ENCODE measurements around the gene PTPRN2.

The PTPRN2 gene

DNA sequence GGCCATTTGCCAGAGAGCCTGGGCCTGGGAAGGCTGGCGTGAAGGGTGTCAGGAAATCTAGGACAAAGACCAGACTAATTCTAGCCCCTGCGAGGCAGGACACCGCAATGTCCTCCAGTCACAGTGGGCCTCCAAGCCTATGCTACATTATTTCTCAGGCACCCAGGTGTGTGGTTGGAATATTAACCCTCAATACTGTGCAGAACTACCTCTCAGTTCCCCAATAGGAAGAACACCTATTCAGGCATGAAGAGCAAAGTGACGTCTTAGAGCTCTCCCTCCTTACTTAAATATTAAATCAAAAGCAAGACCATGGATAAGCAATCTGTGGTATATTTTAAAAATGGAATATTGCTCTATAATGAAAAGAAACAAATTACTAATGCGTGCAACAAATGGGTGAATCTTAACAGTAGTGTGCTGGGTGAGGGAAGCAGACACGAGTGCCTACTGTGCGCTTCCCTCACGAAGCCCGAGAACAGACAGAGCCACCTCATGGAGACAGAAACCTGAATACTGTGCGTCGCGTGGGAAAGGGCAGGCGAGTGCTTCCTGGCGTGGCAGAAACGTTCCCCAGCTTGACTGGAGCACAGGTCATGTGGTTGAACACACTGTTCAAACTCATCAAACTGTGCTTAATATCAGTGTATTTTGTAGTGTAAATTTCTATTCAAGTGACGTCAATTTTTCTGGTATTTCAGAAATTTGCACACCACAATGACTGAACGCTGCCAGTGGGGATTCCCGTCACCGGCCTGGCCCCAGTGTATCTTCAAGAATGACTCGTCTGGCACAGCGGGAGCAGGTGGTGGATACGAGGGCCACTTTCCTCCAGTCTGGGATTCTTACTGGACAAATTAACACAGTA lies 15.5 kb upstream of the PTPRN2 start:
- DNase-seq (ENCODE audit: low spot score): no peak

DNA sequence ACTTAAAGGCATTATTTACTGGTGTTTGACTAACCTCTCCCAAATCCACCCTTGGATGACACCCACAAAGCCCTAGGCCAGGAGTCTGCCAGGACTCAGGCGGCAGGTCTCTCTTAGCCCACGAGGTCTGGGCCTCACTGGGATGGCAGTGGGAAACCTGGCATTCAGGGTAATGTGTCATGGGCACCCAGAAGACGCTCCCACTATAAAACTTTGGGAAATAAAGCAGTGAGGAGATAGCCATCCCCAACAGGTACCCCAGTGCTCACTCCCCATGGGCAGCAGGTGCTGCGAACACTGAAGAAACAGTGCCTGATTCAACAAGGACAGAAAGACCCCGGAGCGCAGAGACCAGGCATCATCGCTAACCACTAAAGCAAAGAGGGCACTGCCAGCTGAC lies 14.4 kb upstream of the PTPRN2 start:
- DNase-seq (ENCODE audit: low spot score): no peak

DNA sequence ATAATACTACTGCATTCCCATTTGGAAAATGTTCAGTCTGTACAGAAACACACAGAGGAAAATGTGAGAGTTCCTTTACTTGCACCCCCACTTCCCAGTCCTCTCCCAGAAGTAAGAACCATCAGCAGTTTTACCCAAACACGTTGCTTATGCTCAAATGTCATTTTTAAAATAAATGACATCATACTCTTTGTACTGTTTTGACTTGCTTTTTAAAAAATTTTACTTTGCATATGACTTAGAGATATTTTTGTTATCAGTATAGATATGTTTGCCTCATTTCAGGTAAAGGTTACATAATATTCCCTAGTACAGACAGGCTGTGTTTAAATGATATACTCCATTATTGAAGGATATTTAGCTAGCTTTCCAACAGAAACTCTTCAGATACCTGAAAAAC lies 13.5 kb upstream of the PTPRN2 start:
- no peak for DNase-seq (ENCODE audit: low spot score)

DNA sequence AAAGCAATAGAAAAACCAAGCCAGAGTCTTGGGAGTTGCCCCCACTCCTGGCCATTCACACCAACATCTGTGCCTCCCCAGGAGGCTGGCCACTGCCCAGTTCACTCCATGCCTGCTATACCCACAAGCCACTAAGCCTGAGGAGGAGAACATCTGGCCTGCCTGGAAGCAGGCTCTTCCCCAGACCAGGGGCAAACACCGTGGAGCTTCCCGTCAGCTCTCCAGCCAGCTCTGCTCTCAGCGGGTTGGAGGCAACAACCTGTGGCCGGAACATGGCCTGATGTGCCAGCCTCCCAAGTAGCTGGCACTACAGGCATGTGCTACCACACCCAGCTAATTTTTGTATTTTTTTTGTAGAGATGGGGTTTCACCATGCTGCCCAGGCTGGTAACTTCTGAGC lies 9.1 kb upstream of the PTPRN2 start:
- no peak for DNase-seq (ENCODE audit: low spot score)

DNA sequence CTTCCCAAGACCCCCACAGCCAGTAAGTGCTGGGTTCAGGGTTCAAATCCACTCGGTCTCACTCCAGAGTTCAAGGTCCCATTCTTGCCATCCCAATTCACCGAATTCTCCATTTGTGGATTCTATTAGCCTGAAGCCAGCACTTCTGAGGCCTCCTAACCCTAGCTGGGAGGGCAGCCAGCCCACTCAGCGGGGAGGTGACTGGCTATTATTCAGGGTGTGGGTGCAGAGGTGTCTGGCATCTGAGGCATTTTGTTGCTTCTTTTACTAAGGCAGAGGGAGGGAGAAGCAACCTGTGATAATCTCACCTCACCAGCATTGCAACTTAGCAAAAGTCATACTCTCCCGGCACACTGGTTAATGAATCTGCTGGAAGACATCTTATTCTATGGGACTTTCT lies 8.7 kb upstream of the PTPRN2 start:
- no peak for DNase-seq (ENCODE audit: low spot score)

DNA sequence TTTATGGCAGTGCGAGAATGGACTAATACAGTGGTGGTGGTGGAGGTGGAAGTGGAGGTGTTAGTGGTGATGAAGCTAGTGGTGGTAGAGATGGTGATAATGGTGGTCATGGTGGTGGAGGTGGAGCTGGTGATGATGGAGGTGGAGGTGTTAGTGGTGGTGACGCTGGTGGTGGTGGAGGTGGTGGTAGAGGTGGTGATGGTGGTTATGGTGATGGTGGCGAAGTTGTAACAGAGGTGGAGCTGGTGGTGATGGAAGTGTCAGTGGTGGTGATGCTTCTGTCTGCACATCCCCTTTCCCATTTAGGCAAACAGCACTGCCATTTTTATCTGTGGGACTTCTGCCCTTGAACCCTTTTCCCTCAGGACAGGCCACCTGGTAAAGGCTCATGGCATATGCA lies 7.4 kb upstream of the PTPRN2 start:
- DNase-seq (ENCODE audit: low spot score): peak; percentile 13

DNA sequence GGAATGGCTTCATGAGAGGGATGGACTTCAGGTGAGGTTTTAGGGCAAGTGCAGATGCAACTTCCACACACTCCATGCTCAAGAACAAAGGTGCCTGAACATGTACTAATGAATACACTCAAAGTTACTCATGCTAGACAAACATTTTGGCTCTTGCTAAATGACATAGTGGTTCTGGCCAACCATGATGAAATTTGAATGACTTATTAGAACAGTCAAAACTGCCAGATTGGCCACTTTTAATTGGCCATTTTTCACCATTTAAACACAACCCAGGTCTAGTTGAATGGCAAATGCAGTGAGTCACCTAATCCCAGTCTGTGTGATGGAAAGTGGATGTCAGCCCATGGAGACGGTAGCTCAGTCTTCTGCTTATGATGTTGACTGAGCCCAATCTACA lies 4.9 kb upstream of the PTPRN2 start:
- DNase-seq (ENCODE audit: low spot score): no peak

DNA sequence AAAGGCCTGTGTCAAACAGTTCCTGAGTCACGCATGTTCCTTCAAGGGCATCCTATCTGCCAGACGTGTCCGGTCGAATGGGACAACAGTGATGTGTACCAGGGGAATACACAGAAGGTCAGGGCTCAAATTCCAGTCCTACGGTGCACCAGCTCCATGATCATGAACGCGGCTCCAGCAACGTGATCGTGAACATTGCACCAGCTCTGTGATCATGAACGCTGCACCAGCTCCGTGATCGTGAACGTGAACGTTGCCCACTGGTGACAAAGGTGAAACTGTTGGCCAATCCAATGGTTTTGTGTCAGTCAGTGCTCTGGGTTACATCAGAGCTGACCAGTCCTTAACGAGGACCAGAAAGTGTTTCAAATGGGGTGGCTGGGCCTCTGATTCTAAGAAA lies 4.3 kb upstream of the PTPRN2 start:
- no peak for DNase-seq (ENCODE audit: low spot score)

DNA sequence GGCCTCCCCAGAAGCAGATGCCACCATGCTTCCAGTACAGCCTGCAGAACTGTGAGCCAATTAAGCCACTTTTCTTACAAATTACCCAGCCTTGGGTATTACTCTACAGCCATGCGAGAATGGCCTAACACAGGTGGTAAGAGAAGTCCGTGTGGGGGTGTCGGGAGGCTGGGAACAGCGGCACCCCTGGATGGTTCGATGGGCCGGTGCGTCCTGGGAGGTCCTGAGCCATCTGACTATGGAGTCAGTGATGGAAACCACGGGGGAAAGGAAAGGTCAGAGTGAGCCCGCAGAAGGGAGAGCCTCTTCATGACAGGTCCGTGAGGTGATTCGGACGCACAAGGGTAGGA lies 2.5 kb upstream of the PTPRN2 start:
- DNase-seq (ENCODE audit: low spot score): no peak

DNA sequence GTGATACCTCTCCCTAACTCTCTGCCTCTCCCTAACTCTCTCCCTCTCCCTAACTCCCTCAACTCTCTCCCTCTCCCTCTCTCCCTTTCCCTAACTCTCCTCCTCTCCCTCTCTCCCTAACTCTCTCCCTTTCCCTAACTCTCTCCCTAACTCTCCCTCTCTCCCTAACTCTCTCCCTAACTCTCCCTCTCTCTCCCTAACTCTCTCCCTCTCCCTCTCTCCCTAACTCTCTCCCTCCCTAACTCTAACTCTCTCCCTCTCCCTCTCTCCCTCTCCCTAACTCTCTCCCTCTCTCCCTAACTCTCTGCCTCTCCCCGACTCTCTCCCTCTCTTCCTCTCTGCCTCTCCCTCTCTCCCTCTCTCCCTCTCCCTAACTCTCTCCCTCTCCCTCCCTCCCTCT lies 2.0 kb upstream of the PTPRN2 start:
- DNase-seq (ENCODE audit: low spot score): no peak

DNA sequence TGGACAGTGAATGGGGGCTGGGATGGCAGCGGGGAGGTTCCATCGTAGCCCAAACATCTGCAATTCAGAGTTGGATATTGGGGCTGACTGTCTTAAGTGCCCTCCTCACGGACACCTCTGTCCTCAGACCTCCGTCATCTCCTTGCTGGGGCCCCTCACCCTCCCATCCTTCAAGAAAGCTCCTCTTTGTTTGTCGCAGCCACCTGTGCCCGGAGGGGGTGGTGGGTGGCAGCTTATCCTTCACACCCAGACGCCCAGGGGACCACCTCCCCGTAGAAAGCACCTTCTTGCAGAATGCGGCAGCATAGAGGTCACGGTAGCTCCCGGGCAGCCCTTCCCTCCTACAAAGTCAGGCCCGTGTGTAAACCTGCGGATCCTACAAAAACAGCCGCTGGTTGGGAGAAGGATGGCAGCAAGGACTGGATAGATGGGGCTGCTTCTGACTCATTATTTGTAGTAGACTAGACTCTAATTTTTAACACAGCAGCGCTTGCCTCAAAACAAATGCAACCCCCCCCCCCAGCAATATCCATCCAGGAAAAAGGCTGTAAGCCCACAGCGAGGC lies 1.3 kb upstream of the PTPRN2 start:
- no peak for DNase-seq (ENCODE audit: low spot score)

DNA sequence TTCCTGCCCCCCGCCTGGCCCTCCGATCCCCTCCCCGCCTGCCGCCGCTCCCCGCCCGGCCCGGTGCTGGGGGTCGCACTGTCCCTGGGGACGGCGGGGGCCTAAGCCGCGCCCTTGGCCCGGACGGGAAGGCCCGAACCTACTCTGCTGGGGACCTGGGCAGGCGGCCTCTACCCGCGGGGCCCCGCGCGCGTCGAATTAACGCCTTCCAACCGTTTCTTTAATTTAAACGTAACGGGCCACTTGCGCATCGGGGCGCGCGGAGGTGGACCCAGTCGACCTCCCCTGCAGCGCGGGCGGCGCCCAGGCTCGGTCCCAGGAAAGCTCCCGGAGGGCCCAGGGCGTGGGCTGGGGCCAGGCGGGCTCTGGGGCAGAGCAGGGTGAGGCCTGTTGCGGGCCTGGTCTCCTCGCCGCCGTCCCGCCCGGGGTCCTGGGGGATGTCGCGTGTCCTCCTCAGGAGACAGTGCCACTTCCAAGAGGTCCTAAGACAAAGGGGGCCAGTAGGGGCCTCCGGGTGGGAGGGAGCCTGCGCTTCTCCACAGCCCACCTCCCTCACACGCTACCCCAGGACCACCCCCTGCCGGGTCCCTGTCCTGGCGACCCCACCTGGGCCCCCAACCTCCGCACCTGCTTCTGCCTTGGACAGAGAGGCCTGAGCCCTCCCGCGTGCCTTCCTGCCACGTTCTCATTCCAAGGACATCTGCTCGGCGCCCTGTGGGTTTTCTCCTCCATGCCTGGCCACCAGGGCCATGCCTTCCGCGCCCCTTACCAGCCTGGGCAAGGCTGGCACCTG lies 658 bp upstream of the PTPRN2 start:
- DNase-seq (ENCODE audit: low spot score): no peak

DNA sequence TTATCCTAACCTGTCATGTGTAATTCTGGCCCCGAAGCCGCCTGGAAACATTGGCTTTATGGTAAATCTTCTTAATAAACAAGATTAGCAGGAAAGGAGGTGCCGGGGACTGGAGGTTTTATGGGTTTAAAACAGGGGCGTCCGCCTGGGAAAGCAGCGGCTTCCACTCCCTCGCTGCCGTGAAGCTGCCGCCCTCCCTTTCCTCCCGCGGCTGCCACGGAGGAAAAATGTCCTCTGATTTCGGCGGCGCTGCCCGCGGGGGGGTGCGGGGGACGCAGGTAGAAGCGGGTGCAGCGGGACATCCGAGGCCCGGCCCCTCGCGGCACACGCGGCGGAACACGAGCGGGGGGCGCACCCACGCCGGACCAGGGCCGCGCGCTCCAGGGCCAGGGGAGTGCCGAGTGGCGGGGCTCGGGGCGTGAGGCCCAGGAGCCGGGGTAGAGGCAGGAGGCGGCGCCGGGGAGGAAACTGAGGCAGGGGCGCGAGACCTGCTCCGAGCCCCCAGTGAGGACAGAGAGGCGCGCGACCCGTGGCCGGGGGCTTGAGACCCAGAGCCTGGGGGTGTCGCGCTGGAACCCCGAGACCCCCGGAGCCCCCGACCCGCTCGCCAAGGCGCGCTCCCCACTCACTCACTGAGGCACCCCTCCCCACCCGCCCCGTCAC lies 993 bp downstream of the PTPRN2 start:
- DNase-seq (ENCODE audit: low spot score): no peak

DNA sequence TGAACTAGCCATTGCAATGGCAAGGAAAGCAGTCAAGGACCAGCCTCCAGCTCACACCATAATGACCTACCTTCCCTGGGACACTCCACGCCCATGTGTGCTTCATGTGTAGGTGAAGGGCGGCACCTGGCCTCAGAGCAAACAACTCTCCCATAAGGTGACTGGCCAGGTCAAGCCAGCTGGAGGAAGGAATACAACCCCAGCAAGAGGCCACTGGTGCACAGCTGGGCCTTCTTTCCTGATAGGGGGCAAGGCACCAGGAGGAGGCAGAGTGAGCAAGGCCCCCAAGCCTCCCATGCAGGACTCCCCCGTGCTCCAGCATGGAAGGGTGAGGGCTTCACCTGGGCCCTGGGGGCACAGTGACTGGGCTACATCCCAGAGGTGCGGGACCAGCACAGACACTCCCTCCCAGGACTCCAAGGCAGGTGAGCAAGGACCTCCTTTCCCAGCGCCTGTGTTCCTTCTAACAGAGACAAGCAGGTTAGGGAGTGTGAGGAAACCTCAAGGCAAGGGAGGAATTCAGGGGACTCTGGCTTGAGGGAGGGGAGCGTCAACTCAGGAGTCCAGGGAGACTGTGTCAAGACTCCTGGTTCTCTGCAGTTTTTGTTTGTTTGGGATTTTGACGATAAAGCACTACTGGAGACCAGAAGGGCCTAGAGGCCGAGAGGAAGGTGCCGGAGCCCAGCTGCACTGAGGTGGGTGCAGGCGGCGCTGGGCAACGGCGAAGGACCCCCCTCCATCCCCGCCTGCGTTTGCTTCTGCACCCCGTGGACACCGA lies 1.7 kb downstream of the PTPRN2 start:
- DNase-seq (ENCODE audit: low spot score): peak; percentile 16

DNA sequence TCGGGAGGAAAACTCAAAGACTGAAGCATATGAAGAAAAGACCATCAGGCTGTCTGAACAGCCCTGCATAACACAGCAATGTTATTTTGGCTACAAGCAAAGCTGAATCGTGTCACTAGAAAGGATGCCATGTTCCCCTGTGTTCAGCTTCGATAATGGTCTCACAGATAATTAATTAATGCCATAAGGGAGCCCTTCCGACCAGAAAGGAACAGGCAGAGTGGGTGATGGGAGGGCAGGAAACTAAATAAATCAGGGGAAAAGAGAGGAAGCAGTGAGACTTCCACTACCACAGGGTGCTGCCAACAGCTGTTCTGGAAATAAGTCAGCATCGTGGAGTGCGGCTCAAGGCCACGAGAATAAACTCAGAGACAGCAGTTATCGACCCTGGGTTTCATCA lies 3.2 kb downstream of the PTPRN2 start:
- no peak for DNase-seq (ENCODE audit: low spot score)

DNA sequence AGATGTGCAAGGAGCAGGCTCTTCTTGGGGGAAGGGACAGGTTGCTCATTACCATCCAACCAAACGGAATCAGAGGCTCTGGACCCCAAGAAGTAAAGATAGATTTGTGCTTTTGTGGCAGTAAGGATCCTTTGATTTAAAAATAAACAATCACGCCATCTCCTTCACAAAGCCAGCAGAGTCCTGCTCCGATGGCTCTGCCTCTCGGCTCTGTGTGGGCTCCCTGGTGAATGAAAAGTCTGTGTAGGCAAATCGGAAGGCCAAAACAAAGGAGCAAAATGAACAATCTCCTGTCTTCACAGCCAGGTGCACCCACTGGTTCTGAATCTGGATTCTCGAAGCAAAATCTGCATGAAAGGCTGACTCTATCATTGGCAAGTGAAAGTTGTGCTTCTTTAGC lies 3.8 kb downstream of the PTPRN2 start:
- DNase-seq (ENCODE audit: low spot score): no peak

DNA sequence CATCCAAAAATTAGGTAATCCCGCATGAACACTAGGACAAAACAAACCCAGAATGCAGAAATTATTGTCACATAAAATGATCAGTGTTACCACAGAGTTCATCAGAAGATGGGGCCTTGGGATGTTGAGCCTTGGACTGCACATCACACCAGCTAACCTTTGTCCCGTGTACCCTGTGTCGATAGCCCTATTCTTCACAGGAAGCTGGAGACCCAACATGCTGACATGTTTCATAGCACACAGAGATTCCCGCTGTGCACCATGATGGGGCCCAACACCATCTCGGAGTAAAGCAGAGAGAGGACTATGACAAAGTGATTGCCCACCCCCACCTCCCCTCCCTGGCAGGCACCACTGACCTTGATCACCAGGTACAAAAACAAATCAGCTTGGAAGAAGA lies 4.5 kb downstream of the PTPRN2 start:
- no peak for DNase-seq (ENCODE audit: low spot score)

DNA sequence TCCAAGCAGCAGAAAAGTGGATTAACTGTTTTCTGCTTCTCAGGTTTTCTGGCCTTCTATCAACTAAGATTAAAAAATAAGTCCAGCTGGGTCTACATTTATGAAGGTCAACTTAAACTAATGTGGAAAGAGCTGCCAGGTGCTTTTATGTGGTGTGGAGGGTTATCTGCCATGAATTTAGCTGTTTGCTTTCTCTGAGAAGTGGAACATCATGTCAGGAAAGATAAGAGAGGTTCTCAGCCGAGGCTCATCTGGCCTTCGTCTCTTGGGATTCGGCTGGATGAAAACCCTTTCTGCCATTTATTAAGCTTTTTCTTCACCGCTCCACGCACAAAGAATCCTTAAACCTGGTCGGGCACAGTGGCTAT lies 5.5 kb downstream of the PTPRN2 start:
- no peak for DNase-seq (ENCODE audit: low spot score)

DNA sequence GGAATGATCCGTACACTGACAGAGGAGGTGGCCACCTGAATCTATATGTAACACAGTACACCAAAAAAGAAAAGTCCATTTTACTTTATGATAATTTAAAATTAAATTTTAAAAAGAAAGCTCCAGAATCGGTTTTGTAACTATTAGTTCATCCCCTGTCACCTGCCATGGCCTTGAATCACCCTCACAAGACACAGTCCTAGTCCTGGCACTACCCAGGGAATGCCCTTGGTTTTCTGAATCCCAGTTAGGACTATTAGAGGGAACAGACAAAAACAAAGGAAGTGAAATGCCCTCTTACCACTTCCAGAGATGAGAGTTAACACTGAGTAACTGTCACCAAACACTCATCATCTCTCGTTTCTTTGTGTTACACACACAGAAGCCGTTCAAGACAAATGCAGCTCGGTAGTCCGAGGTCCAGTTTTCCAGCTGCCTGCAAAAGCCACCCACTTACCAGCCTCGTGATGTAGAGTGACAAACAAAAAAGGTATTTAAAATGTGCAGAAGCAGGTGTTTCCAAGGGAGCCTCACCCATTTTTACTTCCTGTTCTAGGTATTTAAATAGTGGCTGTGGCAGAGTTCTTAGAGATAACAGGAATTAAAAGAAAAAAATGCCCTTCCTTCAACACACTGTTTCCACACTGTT lies 6.1 kb downstream of the PTPRN2 start:
- DNase-seq (ENCODE audit: low spot score): peak; percentile 92

DNA sequence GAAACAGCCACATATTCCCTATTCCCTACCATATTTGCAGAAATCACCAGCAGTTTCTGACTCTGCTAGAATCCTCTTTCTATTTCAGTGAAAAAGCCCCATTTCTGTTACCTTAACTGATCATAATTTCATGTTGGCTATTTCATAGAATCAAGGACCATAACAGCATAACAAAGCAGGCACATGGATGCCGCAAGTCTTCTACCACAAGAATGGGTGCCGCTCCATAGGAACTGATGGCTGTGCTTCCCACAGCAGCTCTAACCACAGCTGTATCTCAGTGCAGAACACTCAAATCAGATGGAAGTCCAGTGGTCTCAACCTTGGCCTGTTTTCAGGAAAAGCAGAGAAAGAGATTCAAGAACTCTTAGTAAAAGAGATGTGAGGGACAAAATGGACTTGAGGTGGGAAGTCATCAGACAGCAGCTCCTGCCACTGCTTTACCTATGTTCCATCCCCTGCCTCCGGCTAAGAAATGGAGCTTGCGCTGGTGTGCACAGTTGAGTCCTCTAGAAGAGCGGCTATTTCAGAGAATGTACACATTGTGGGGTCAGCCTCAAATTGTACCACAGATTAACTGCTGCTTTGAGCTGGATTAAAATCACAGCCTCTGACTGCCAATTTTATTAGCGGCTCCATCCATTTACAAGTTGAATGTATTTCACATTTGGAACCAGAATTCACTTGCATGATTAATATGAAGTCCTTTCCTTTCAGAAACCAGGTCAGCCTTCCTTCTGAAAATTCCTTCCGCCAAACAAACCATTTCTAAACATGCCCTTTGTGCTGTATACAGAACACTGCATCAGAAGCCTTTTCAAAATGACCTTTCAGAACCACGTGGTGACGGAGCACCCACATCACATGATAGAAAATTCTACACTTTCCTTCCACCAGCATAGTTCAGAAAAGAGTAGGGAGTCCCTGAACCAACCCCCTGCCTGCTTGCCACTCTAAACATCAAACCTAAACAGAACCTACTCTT lies 7.7 kb downstream of the PTPRN2 start:
- no peak for DNase-seq (ENCODE audit: low spot score)

Data from SW480 (cell line).